Endodermal cell (in vitro differentiated cells): Measurements from ENCODE around the gene NR2F2. TPM values are rescaled to one million over a fixed set of nuclear protein-coding genes. Genes with fewer than 3 reads are reported as not detected.

Source experiments
- DNase-seq: peaks from one replicate; pipeline ENCODE4 v3.0.0-alpha.2; 2017
- H3K27ac ChIP-seq: 2 replicates; pipeline ENCODE4 v1.5.1; 2013; ENCODE audit warnings: mild to moderate bottlenecking, low read depth, low read length, moderate library complexity
- H3K27me3 ChIP-seq: 2 replicates; pipeline ENCODE4 v1.6.1; 2013; ENCODE audit warnings: mild to moderate bottlenecking, low read length, moderate library complexity; ENCODE audit not compliant: insufficient read depth, control insufficient read depth, poor library complexity, severe bottlenecking
- H3K36me3 ChIP-seq: 2 replicates; pipeline ENCODE4 v1.7.0; 2013; ENCODE audit warnings: mild to moderate bottlenecking, low read length, moderate library complexity; ENCODE audit not compliant: control insufficient read depth, insufficient read depth
- H3K4me1 ChIP-seq: one replicate; pipeline ENCODE4 v1.7.0; 2013; ENCODE audit warnings: low read length; ENCODE audit not compliant: control insufficient read depth, insufficient read depth
- H3K4me3 ChIP-seq: 2 replicates; pipeline ENCODE4 v1.5.1; 2013; ENCODE audit warnings: mild to moderate bottlenecking, low read length, moderate library complexity
- H3K9ac ChIP-seq: 2 replicates; pipeline ENCODE4 v1.6.1; 2013; ENCODE audit warnings: mild to moderate bottlenecking, low read length, moderate library complexity; ENCODE audit not compliant: poor library complexity, severe bottlenecking; ENCODE audit errors: extremely low read depth
- H3K9me3 ChIP-seq: 2 replicates; pipeline ENCODE4 v1.6.1; 2013; ENCODE audit warnings: mild to moderate bottlenecking, low read length, moderate library complexity; ENCODE audit not compliant: control insufficient read depth
- H3K27ac Mint-ChIP-seq: 2 replicates; pipeline ENCODE4 v1.8.0; 2020; ENCODE audit warnings: mixed read lengths
- H3K27me3 Mint-ChIP-seq: 2 replicates; pipeline ENCODE4 v1.8.0; 2021; ENCODE audit warnings: mild to moderate bottlenecking, mixed read lengths; ENCODE audit not compliant: insufficient read depth
- H3K36me3 Mint-ChIP-seq: 2 replicates; pipeline ENCODE4 v1.8.0; 2020; ENCODE audit warnings: low read depth, mixed read lengths
- H3K4me1 Mint-ChIP-seq: 2 replicates; pipeline ENCODE4 v1.8.0; 2020; ENCODE audit warnings: mixed read lengths
- H3K4me3 Mint-ChIP-seq: 2 replicates; pipeline ENCODE4 v1.8.0; 2020; ENCODE audit warnings: mild to moderate bottlenecking, moderate library complexity, mixed read lengths
- H3K9me3 Mint-ChIP-seq: 2 replicates; pipeline ENCODE4 v1.8.0; 2020; ENCODE audit warnings: mild to moderate bottlenecking, mixed read lengths
- WGBS, 2 experiments: methylation state at CpG; one replicate each; pipeline versions ENCODE4 v1.1.5 to v1.1.7; 2013; ENCODE audit warnings: missing lambda C conversion rate in 2 of 2, mixed read lengths in 1 of 2; ENCODE audit not compliant: insufficient coverage in 1 of 2, insufficient read length in 1 of 2; 5-methylcytosine and 5-hydroxymethylcytosine counted together
- total RNA-seq, 2 donors: library from RNA; stranded (reverse); fragmentation: NEBNext Ultra II Directional in 1 of 2; extraction: Animal tissue kit (Norgen Biotek cat#: 25700) in 1 of 2; gene quantifications; 2 replicates in 1 of 2; 3 replicates in 1 of 2; pipeline ENCODE4 v1.2.1, GENCODE V29; 2021
- TF ChIP-seq, protein P1 (sequence below): fragments of 200-600 bp; sonication (generic); conservative IDR thresholded peaks from 2 replicates; pipeline ENCODE4 v1.5.0; 2021; ENCODE audit warnings: antibody characterized with exemption, mild to moderate bottlenecking

NR2F2 gene
- total RNA-seq, 2 donors from 2014 or later, result 0.73 to 3.3 TPM

GRCh38 chr15:96363707-96364106 lies 33.2 kb downstream of the NR2F2 start:
- Mint-ChIP-seq H3K36me3 (no peaks in the 10 kb centered on the region), H3K27ac (no peak overlapping the region), H3K4me3 (no peak overlapping the region), H3K4me1 (peaks cover 38% of the 10 kb centered on the region), H3K27me3 (no peaks in the 10 kb centered on the region), H3K9me3 (no peaks in the 10 kb centered on the region)
- Histone ChIP-seq H3K36me3 (no peaks in the 10 kb centered on the region), H3K9me3 (no peaks in the 10 kb centered on the region), H3K4me1 (peaks cover 27% of the 10 kb centered on the region), H3K27ac (no peak overlapping the region), H3K9ac (no peak overlapping the region), H3K27me3 (peaks cover 100% of the 10 kb centered on the region), H3K4me3 (no peak overlapping the region)
- WGBS, 2 experiments, result 8 to 9% methylated on average over 8 to 9 of the region's 9 CpGs
- no peak for DNase-seq
- TF ChIP-seq, protein P1, sequence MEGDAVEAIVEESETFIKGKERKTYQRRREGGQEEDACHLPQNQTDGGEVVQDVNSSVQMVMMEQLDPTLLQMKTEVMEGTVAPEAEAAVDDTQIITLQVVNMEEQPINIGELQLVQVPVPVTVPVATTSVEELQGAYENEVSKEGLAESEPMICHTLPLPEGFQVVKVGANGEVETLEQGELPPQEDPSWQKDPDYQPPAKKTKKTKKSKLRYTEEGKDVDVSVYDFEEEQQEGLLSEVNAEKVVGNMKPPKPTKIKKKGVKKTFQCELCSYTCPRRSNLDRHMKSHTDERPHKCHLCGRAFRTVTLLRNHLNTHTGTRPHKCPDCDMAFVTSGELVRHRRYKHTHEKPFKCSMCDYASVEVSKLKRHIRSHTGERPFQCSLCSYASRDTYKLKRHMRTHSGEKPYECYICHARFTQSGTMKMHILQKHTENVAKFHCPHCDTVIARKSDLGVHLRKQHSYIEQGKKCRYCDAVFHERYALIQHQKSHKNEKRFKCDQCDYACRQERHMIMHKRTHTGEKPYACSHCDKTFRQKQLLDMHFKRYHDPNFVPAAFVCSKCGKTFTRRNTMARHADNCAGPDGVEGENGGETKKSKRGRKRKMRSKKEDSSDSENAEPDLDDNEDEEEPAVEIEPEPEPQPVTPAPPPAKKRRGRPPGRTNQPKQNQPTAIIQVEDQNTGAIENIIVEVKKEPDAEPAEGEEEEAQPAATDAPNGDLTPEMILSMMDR, result no peak

GRCh38 chr15:96365781-96366525 lies 35.5 kb downstream of the NR2F2 start:
- peak overlapping the region; percentile 43 for H3K4me3 ChIP-seq
- H3K27me3 ChIP-seq, result peaks cover 100% of the 10 kb centered on the region
- H3K4me1 ChIP-seq, result peaks cover 22% of the 10 kb centered on the region
- TF ChIP-seq, protein P1, result no peak
- Mint-ChIP-seq H3K27me3 (no peaks in the 10 kb centered on the region), H3K4me1 (peaks cover 39% of the 10 kb centered on the region), H3K36me3 (no peaks in the 10 kb centered on the region), H3K27ac (no peak overlapping the region), H3K9me3 (no peaks in the 10 kb centered on the region), H3K4me3 (no peak overlapping the region)
- WGBS, 2 experiments, result 0 to 1% methylated on average over 22 to 42 of the region's 42 CpGs
- H3K36me3 ChIP-seq, result no peaks in the 10 kb centered on the region
- H3K9ac ChIP-seq, result no peak overlapping the region
- H3K27ac ChIP-seq, result no peak overlapping the region
- no peaks in the 10 kb centered on the region for H3K9me3 ChIP-seq
- peak; percentile 81 for DNase-seq

DNA sequence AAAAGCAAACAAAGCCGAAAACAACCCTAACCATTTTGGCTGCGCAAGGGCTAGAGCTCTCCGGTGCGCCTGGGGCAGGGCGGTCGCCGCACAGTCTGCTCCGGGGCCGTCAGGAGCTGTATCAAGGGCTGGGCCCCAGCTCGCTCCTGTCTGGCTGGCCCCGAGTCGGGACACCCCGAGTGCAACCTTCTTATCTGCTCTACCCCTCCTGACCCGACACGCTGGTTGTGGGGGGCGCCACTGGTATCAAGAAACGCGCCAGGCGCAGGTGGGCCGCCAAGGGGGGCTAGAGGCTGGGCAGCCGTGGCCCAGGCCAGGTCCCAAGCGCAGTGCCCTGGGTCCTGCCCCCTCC lies 36.0 kb downstream of the NR2F2 start:
- H3K36me3 Mint-ChIP-seq, result no peaks in the 10 kb centered on the region
- peak; percentile 72 for DNase-seq
- H3K4me3 Mint-ChIP-seq, result no peak overlapping the region

More for the DNA sequence above, 36.0 kb downstream of the NR2F2 start:
- peaks cover 36% of the 10 kb centered on the region for H3K4me1 Mint-ChIP-seq
- Histone ChIP-seq H3K4me3 (no peak overlapping the region), H3K9me3 (no peaks in the 10 kb centered on the region), H3K27ac (no peak overlapping the region), H3K36me3 (no peaks in the 10 kb centered on the region), H3K27me3 (peaks cover 100% of the 10 kb centered on the region), H3K9ac (no peak overlapping the region), H3K4me1 (peaks cover 22% of the 10 kb centered on the region)
- no peak overlapping the region for H3K27ac Mint-ChIP-seq
- 2 to 3% methylated on average over 9 to 22 of the region's 22 CpGs for WGBS, 2 experiments
- TF ChIP-seq, protein P1, result no peak
- no peaks in the 10 kb centered on the region for H3K27me3 Mint-ChIP-seq
- H3K9me3 Mint-ChIP-seq, result no peaks in the 10 kb centered on the region
